Astrocyte (in vitro differentiated cells and primary cell): Measurements from ENCODE around the gene IFNL1. TPM values are rescaled to one million over a fixed set of nuclear protein-coding genes. Genes with fewer than 3 reads are reported as not detected.

Source experiments
- DNase-seq: peaks from one replicate; pipeline ENCODE4 v3.0.0-alpha.2; 2010; ENCODE audit warnings: low read depth
- FAIRE-seq: peaks from 2 replicates; lab custom pipeline; 2011; peaks lifted over from hg19 to GRCh38; lab: Jason Lieb, UNC
- H2AFZ ChIP-seq: 2 replicates; pipeline ENCODE4 v1.6.0; 2012; ENCODE audit warnings: low read depth, low read length, inconsistent platforms
- H3K27ac ChIP-seq: 2 replicates; pipeline ENCODE4 v1.5.1; 2011; ENCODE audit warnings: low read depth, low read length, inconsistent platforms
- H3K27me3 ChIP-seq: 2 replicates; pipeline ENCODE4 v1.6.0; 2011; ENCODE audit warnings: low read length, inconsistent platforms; ENCODE audit not compliant: insufficient read depth
- H3K36me3 ChIP-seq: 2 replicates; pipeline ENCODE4 v1.5.1; 2011; ENCODE audit warnings: low read length, inconsistent platforms; ENCODE audit not compliant: insufficient read depth
- H3K4me1 ChIP-seq: 2 replicates; pipeline ENCODE4 v1.5.1; 2011; ENCODE audit warnings: low read length, inconsistent platforms; ENCODE audit not compliant: insufficient read depth
- H3K4me2 ChIP-seq: 2 replicates; pipeline ENCODE4 v1.6.0; 2012; ENCODE audit warnings: low read length, inconsistent platforms
- H3K4me3 ChIP-seq: 2 replicates; pipeline ENCODE4 v1.5.1; 2011; ENCODE audit warnings: low read depth, mild to moderate bottlenecking, low read length, inconsistent platforms; ENCODE audit not compliant: insufficient read depth
- H3K79me2 ChIP-seq: 2 replicates; pipeline ENCODE4 v1.6.0; 2012; ENCODE audit warnings: mild to moderate bottlenecking, low read length, inconsistent platforms; ENCODE audit not compliant: insufficient read depth
- H3K9ac ChIP-seq: 2 replicates; pipeline ENCODE4 v1.6.0; 2012; ENCODE audit warnings: mild to moderate bottlenecking, low read length, inconsistent platforms
- H3K9me3 ChIP-seq: 2 replicates; pipeline ENCODE4 v1.5.1; 2012; ENCODE audit warnings: low read depth, mild to moderate bottlenecking, low read length, inconsistent platforms; ENCODE audit not compliant: insufficient read depth
- H4K20me1 ChIP-seq: 2 replicates; pipeline ENCODE4 v1.6.0; 2012; ENCODE audit warnings: low read length, inconsistent platforms; ENCODE audit not compliant: insufficient read depth
- H3K27ac Mint-ChIP-seq: one replicate; pipeline ENCODE4 v1.8.0; 2021; ENCODE audit warnings: mild to moderate bottlenecking, mixed read lengths; ENCODE audit not compliant: unreplicated experiment
- H3K27me3 Mint-ChIP-seq: one replicate; pipeline ENCODE4 v1.8.0; 2021; ENCODE audit warnings: low read depth, mixed read lengths; ENCODE audit not compliant: unreplicated experiment
- H3K36me3 Mint-ChIP-seq: one replicate; pipeline ENCODE4 v1.8.0; 2021; ENCODE audit warnings: low read depth, mixed read lengths; ENCODE audit not compliant: unreplicated experiment
- H3K4me1 Mint-ChIP-seq: one replicate; pipeline ENCODE4 v1.8.0; 2021; ENCODE audit warnings: low read depth, mixed read lengths; ENCODE audit not compliant: unreplicated experiment
- H3K4me3 Mint-ChIP-seq: one replicate; pipeline ENCODE4 v1.8.0; 2021; ENCODE audit warnings: mild to moderate bottlenecking, moderate library complexity, mixed read lengths; ENCODE audit not compliant: unreplicated experiment
- H3K9me3 Mint-ChIP-seq: one replicate; pipeline ENCODE4 v1.8.0; 2021; ENCODE audit warnings: mild to moderate bottlenecking, mixed read lengths; ENCODE audit not compliant: unreplicated experiment
- EZH2 ChIP-seq: IDR thresholded peaks from 2 replicates; pipeline ENCODE4 v1.6.1; 2012; ENCODE audit warnings: mild to moderate bottlenecking, low read length, inconsistent platforms; ENCODE audit not compliant: insufficient read depth
- total RNA-seq: library from RNA; stranded (reverse); gene quantifications from 2 replicates; pipeline ENCODE4 v1.2.1, GENCODE V29; 2021
- TF ChIP-seq, protein P1 (sequence below): IDR thresholded peaks from 2 replicates; pipeline ENCODE4 v1.5.1; 2011; ENCODE audit warnings: low read depth, mild to moderate bottlenecking, inconsistent platforms, low read length, moderate library complexity; ENCODE audit not compliant: insufficient read depth

IFNL1 gene
- total RNA-seq, 1 donor from 2014 or later = 0.52 TPM

DNA sequence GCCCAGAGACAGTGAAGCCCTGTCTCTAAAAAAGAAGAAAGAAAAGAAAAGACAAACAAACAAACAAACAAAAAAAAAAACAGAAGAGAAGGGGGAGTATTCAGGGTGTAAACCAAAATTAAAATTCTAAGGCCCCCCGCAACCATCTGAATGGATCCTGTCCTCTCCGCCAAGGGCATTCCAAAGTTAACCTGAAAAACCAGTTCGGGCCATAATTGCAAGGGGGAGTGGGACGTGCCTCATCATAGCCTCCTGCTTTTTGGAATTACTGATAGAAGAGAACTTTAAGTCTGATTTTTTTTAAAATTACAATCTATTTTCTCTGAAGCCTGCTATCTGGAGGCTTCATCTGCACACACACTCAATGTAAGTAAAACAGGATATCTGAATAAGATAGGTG, 33.7 kb upstream of the IFNL1 start:
- no peaks in the 10 kb centered on the region for H4K20me1 ChIP-seq
- no peaks in the 10 kb centered on the region for H3K79me2 ChIP-seq
- H3K9me3 Mint-ChIP-seq = peaks cover 4% of the 10 kb centered on the region
- no peak overlapping the region for H3K4me2 ChIP-seq
- no peak overlapping the region for H3K27ac ChIP-seq
- DNase-seq = no peak
- H3K27me3 ChIP-seq = peaks cover 36% of the 10 kb centered on the region
- H3K27me3 Mint-ChIP-seq = peaks cover 48% of the 10 kb centered on the region
- no peak overlapping the region for H3K4me3 Mint-ChIP-seq
- H3K36me3 ChIP-seq = no peaks in the 10 kb centered on the region
- TF ChIP-seq, protein P1, sequence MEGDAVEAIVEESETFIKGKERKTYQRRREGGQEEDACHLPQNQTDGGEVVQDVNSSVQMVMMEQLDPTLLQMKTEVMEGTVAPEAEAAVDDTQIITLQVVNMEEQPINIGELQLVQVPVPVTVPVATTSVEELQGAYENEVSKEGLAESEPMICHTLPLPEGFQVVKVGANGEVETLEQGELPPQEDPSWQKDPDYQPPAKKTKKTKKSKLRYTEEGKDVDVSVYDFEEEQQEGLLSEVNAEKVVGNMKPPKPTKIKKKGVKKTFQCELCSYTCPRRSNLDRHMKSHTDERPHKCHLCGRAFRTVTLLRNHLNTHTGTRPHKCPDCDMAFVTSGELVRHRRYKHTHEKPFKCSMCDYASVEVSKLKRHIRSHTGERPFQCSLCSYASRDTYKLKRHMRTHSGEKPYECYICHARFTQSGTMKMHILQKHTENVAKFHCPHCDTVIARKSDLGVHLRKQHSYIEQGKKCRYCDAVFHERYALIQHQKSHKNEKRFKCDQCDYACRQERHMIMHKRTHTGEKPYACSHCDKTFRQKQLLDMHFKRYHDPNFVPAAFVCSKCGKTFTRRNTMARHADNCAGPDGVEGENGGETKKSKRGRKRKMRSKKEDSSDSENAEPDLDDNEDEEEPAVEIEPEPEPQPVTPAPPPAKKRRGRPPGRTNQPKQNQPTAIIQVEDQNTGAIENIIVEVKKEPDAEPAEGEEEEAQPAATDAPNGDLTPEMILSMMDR = no peak
- TF ChIP-seq EZH2 = no peak
- no peak for FAIRE-seq
- H3K4me1 Mint-ChIP-seq = peaks cover 4% of the 10 kb centered on the region
- no peak overlapping the region for H3K4me3 ChIP-seq
- no peak overlapping the region for H3K27ac Mint-ChIP-seq
- H3K4me1 ChIP-seq = no peaks in the 10 kb centered on the region
- H3K36me3 Mint-ChIP-seq = no peaks in the 10 kb centered on the region
- no peak overlapping the region for H3K9ac ChIP-seq
- H2AFZ ChIP-seq = no peak overlapping the region
- H3K9me3 ChIP-seq = no peaks in the 10 kb centered on the region

DNA sequence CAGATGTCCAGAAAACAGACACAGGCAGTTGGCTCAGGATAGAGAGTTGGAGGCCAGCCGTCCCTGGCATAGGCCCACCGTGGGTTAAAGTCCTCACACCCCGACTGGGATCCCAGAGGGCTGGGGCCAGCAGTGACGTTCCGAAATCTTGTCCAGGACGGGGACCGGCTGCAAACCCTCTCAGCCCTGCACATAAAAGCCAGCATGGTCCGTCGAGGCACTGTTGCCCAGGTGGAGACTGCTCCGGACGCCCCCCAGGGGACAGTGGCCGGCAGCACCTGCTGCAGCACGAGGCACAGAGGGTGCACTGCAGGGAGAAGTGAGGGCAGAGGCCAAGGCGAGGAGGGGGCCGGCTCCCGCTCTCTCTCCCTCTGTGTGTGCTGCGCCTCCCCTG, 32.3 kb upstream of the IFNL1 start:
- no peak for DNase-seq
- Histone ChIP-seq H3K27ac (no peak overlapping the region), H3K27me3 (peaks cover 36% of the 10 kb centered on the region), H3K4me2 (no peak overlapping the region), H3K4me3 (no peak overlapping the region), H2AFZ (no peak overlapping the region), H4K20me1 (no peaks in the 10 kb centered on the region), H3K4me1 (no peaks in the 10 kb centered on the region), H3K9me3 (no peaks in the 10 kb centered on the region), H3K36me3 (no peaks in the 10 kb centered on the region), H3K9ac (no peak overlapping the region), H3K79me2 (no peaks in the 10 kb centered on the region)
- Mint-ChIP-seq H3K4me1 (no peaks in the 10 kb centered on the region), H3K4me3 (no peak overlapping the region), H3K27me3 (peaks cover 54% of the 10 kb centered on the region), H3K27ac (no peak overlapping the region), H3K9me3 (peaks cover 4% of the 10 kb centered on the region), H3K36me3 (no peaks in the 10 kb centered on the region)
- no peak for FAIRE-seq
- TF ChIP-seq, protein P1 = no peak
- TF ChIP-seq EZH2 = no peak

DNA sequence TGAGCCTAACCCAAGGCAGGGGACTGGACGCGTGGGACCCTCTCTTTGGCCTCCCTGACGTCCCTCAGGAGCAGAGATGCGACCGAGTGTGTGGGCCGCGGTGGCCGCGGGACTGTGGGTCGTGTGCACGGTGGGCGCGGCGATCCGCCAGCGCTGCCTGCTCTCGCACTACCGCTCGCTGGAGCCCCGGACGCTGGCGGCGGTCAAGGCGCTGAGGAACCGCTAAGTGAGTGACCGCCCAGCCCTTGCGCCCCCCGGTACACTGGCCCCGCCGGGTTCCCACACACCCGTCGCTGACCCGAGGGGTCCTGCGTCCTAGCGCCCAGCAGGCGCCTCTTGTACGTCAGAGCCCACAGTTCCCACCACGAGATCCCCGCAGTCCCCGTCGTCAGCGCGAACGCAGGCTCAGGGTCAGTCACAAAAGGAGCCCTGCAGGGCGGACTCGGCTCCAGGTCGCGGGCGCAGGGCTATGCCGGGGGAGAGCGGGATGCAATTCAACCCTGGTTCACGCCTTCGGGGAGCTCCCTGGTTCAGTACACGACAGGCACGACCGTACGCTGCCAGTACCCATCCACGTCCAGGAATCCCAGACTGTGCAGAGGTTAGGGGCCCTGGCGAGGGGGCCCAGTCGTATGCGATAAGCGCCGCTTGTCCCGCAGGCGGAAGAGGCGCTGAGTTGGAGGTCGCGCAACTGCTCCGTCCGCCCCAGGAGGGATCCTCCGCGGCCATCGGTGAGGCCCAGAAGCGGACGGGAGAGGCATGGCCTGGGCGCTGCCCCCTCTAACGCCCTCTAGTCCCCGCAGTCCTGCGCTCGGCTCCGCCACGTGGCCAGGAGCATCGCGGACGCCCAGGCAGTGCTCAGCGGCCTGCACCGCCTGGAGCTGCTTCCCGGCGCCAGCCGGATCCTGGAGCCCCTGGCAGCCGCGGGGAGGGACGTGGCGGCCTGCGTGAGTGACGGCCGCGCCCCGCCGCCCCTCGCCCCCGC, 31.6 kb upstream of the IFNL1 start:
- H3K4me2 ChIP-seq = peak overlapping the region; percentile 30
- H3K27ac ChIP-seq = no peak overlapping the region
- H3K4me1 ChIP-seq = no peaks in the 10 kb centered on the region
- Mint-ChIP-seq H3K27ac (no peak overlapping the region), H3K9me3 (peaks cover 4% of the 10 kb centered on the region), H3K27me3 (peaks cover 57% of the 10 kb centered on the region), H3K4me3 (no peak overlapping the region), H3K4me1 (no peaks in the 10 kb centered on the region), H3K36me3 (no peaks in the 10 kb centered on the region)
- H3K9ac ChIP-seq = no peak overlapping the region
- TF ChIP-seq, protein P1 = no peak
- TF ChIP-seq EZH2 = peak; percentile 84
- H3K79me2 ChIP-seq = no peaks in the 10 kb centered on the region
- H4K20me1 ChIP-seq = no peaks in the 10 kb centered on the region
- H3K36me3 ChIP-seq = no peaks in the 10 kb centered on the region
- peaks cover 36% of the 10 kb centered on the region for H3K27me3 ChIP-seq
- no peaks in the 10 kb centered on the region for H3K9me3 ChIP-seq
- no peak for FAIRE-seq
- DNase-seq = no peak
- H2AFZ ChIP-seq = peak overlapping the region; percentile 71
- H3K4me3 ChIP-seq = no peak overlapping the region
